Measurements from ENCODE around the gene TPRG1.

GRCh38 chr3:189360291-189360690 is 188.5 kb downstream of the TPRG1 start:
- TF ChIP-seq CTCF (IDR thresholded peaks at IDR 0.05; ENCODE audit: extremely low read depth in 1 of 2, insufficient read depth in 1 of 2, low read depth in 1 of 2, low read length in 2 of 2) (no peak), POLR2AphosphoS5 (IDR thresholded peaks at IDR 0.05; ENCODE audit: insufficient read depth, low read depth, low read length) (no peak)

Data from endothelial cell of umbilical vein (primary cell).